PFSK-1 (cell line): ENCODE measurements around the gene NACC2.

Source experiments
- FOXP2 ChIP-seq: optimal IDR thresholded peaks from 2 replicates; pipeline ENCODE3; 2011; ENCODE audit warnings: borderline replicate concordance, control low read depth, inconsistent platforms; ENCODE audit not compliant: insufficient read depth; ENCODE audit errors: extremely low read length, extremely low read depth
- POLR2AphosphoS5 ChIP-seq: IDR thresholded peaks from 2 replicates; pipeline ENCODE4 v1.6.1; 2012; ENCODE audit warnings: low read depth, mild to moderate bottlenecking, control low read depth, low read length, moderate library complexity
- SIN3A ChIP-seq: IDR thresholded peaks from 2 replicates; pipeline ENCODE4 v1.6.1; 2012; ENCODE audit warnings: mild to moderate bottlenecking, low read length, moderate library complexity, borderline replicate concordance; ENCODE audit not compliant: insufficient read depth
- TAF1 ChIP-seq: IDR thresholded peaks from 2 replicates; pipeline ENCODE4 v1.6.1; 2012; ENCODE audit warnings: low read length, control low read depth, borderline replicate concordance; ENCODE audit not compliant: insufficient read depth
- TF ChIP-seq, protein P1 (sequence below), 2 experiments: IDR thresholded peaks; 2 replicates each; pipeline versions ENCODE4 v1.6.1 to v1.8.0; 2011 to 2012; ENCODE audit warnings: low read depth in 2 of 2, low read length in 2 of 2, control low read depth in 1 of 2, inconsistent platforms in 1 of 2, mild to moderate bottlenecking in 1 of 2, moderate library complexity in 1 of 2; ENCODE audit not compliant: insufficient read depth in 1 of 2

NACC2 gene

DNA sequence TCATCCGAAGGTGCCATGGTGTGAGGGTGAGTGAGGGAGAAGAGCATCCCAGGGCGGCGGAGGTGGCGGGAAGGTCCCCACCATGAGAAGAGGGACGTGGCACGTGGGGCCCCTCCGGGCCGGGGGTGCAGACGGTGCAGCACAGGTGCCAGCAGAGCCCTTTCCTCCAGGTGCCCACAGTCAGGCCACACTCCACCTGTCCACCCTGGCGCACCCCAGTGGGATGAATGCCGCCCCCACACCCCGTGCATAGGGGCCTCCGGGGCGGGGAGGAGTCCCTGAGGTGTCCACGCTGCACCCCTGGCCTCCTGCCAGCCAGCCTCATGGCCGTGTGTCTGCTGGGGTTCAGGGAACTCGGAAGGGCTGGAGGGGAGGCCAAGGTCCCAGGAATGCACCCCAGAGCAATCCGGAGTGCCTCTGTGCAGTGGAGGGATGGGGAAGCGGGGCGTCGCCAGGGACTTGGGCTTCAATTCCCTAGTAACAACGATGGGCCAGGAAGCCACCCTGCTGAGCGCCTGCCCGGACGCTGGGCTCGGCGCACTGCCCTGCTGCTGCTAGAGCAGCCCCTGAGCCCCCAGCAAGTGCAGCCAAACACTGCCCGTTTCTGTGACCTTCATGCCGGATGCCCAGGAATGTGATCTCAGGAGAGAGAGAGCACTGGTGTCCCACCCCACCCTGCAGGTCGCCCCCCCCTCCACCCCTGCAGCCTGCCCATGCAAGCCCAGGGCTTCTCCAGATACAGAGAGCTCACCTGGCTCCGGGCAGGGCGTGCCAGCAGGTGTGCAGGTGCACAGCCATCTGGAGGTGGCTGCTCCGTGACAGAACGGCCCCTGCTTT is 8.8 kb upstream of the NACC2 start:
- TF ChIP-seq FOXP2 = no peak
- TF ChIP-seq POLR2AphosphoS5 = no peak
- TF ChIP-seq SIN3A = no peak
- no peak for TF ChIP-seq TAF1
- TF ChIP-seq, protein P1, sequence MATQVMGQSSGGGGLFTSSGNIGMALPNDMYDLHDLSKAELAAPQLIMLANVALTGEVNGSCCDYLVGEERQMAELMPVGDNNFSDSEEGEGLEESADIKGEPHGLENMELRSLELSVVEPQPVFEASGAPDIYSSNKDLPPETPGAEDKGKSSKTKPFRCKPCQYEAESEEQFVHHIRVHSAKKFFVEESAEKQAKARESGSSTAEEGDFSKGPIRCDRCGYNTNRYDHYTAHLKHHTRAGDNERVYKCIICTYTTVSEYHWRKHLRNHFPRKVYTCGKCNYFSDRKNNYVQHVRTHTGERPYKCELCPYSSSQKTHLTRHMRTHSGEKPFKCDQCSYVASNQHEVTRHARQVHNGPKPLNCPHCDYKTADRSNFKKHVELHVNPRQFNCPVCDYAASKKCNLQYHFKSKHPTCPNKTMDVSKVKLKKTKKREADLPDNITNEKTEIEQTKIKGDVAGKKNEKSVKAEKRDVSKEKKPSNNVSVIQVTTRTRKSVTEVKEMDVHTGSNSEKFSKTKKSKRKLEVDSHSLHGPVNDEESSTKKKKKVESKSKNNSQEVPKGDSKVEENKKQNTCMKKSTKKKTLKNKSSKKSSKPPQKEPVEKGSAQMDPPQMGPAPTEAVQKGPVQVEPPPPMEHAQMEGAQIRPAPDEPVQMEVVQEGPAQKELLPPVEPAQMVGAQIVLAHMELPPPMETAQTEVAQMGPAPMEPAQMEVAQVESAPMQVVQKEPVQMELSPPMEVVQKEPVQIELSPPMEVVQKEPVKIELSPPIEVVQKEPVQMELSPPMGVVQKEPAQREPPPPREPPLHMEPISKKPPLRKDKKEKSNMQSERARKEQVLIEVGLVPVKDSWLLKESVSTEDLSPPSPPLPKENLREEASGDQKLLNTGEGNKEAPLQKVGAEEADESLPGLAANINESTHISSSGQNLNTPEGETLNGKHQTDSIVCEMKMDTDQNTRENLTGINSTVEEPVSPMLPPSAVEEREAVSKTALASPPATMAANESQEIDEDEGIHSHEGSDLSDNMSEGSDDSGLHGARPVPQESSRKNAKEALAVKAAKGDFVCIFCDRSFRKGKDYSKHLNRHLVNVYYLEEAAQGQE (IDR thresholded peaks at IDR 0.05; ENCODE audit: insufficient read depth in 1 of 2, low read depth in 2 of 2, low read length in 2 of 2) = no peak

DNA sequence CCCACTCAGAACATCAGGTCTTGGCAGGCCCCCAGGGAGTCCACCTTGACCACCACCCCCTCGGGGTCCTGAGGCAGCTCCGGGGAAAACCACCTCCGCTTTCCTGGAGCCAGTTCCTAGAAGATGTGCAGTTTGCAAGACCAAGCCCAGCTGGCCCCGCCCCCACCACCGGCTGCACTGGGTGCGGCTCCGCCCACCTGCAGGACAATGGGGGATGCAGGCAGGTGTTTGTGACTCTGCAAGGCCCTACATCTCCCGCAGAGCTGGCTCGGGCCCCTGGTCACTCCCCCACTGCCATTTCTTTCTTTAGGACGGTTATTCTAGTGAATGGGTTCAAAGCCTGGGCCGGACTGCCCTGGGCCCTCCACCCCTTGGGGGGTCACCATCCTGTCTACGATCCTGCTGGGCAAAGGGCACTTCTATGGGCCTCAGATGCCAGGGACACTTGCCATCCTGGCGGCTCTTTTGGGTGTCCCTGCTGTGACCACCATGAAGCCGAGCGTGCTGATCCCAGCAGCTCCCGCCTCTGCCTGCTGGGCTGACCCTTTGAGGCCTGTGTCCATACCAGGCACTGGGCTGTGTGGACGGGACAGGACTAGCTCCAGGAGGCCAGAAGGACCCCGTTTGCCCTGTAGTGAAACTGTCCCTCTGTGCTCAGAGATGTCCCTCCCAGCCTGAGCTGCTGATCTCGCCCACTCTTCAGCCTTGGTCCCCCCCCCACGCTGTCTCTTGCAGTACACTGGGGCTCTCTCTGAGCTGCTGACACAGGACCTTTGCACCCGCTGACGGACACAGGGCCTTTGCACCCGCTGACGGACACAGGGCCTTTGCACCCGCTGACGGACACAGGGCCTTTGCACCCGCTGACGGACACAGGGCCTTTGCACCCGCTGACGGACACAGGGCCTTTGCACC is 5.9 kb upstream of the NACC2 start:
- TF ChIP-seq, protein P1 (IDR thresholded peaks at IDR 0.05; ENCODE audit: insufficient read depth in 1 of 2, low read depth in 2 of 2, low read length in 2 of 2) = no peak
- TF ChIP-seq SIN3A (no peak), TAF1 (no peak), FOXP2 (no peak), POLR2AphosphoS5 (no peak)

DNA sequence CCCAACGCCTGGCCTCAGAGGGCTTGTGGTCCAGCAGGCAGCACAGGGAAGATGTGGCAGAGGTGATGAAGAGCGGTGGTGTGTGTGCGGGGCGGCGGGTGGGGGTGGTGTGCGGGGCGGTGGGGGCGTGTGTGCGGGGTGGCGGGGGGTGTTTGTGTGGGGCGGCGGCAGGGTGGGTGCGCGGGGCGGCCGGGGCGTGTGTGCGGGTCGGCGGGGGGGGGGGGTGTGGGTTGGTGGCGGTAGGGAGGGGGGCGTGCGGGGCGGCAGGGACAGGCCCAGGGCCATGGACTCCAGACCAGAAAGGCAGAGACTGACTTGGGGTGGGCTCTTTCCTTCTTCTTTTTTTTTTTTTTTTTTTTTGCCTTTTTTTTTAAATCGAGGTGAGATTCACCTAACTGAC is 4.5 kb upstream of the NACC2 start:
- TF ChIP-seq, protein P1 (IDR thresholded peaks at IDR 0.05; ENCODE audit: insufficient read depth in 1 of 2, low read depth in 2 of 2, low read length in 2 of 2) = no peak
- TF ChIP-seq TAF1 (no peak), FOXP2 (no peak), POLR2AphosphoS5 (no peak), SIN3A (no peak)

DNA sequence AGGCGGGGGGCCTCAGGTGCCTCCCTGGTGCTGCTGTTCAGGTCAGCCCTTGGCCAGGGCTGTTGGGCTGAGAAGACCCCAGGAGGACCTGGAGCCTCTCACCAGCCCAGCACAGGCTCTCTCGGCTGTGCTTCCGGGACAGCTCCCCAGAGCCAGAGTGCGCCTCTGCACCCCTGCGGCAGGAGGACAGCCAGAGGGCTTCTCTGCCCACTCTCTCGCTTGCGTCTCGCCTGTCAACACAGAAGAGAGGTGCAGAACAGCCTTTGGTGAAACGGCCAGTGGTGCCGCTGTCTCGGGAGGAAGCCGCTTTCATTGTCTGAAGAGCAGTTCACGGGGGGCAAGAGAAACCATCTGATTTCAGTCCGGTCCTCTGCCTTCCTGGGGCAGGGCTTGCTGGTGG is 3.8 kb upstream of the NACC2 start:
- TF ChIP-seq TAF1 = no peak
- no peak for TF ChIP-seq FOXP2
- TF ChIP-seq, protein P1 (IDR thresholded peaks at IDR 0.05; ENCODE audit: insufficient read depth in 1 of 2, low read depth in 2 of 2, low read length in 2 of 2) = no peak
- no peak for TF ChIP-seq SIN3A
- TF ChIP-seq POLR2AphosphoS5 = no peak
